Activated B cell treated with CpG ODN at 0.5 μM for 24 hours (primary cell): ENCODE measurements around the gene DNAJC5. TPM values are rescaled to one million over a fixed set of nuclear protein-coding genes. Genes with fewer than 3 reads are reported as not detected.
"Not testable (repeated sequence)": the region's sequence is repeated elsewhere in the genome, so short reads cannot be mapped to it uniquely, and the experiment has no call there.

Experiments used
- ATAC-seq: fragments of 200-7000 bp; cut with Tn5 transposase; one replicate; pipeline ENCODE4 v1.10.0; 2021; ENCODE audit warnings: low read depth, mild to moderate bottlenecking, moderate library complexity
- CTCF ChIA-PET: fragments of 350-600 bp; sonication (Branson Sonifier 250); formaldehyde crosslinking; loops from one replicate; lab custom pipeline; 2021; ENCODE audit warnings: antibody characterized with exemption; lab: Charles Lee
- POLR2A ChIA-PET: fragments of 350-600 bp; sonication (Branson Sonifier 250); formaldehyde crosslinking; loops from one replicate; lab custom pipeline; 2021; ENCODE audit warnings: antibody characterized with exemption; lab: Charles Lee
- DNase-seq: peaks from one replicate; pipeline ENCODE4 v3.0.0; 2022
- H3K27ac Mint-ChIP-seq: one replicate; pipeline ENCODE4 v1.8.0; 2020; ENCODE audit warnings: mixed read lengths
- H3K27me3 Mint-ChIP-seq: one replicate; pipeline ENCODE4 v1.8.0; 2021; ENCODE audit warnings: mixed read lengths
- H3K36me3 Mint-ChIP-seq: one replicate; pipeline ENCODE4 v1.8.0; 2021; ENCODE audit warnings: low read depth, mixed read lengths
- H3K4me1 Mint-ChIP-seq: one replicate; pipeline ENCODE4 v1.8.0; 2021; ENCODE audit warnings: mixed read lengths
- H3K4me3 Mint-ChIP-seq: one replicate; pipeline ENCODE4 v1.8.0; 2020; ENCODE audit warnings: mild to moderate bottlenecking, mixed read lengths
- H3K9me3 Mint-ChIP-seq: one replicate; pipeline ENCODE4 v1.8.0; 2020; ENCODE audit warnings: mixed read lengths
- CTCF ChIP-seq: fragments of 200-600 bp; IDR thresholded peaks from one replicate; pipeline ENCODE4 v1.8.0; 2022; ENCODE audit warnings: antibody characterized with exemption, mild to moderate bottlenecking
- intact Hi-C: fragments of 100-400 bp; cut with micrococcal nuclease; formaldehyde crosslinking; loops from one replicate; pipeline ENCODE4 v1.15.1; 2024
- total RNA-seq: library from RNA; stranded (reverse); gene quantifications from 2 replicates; pipeline ENCODE4 v1.2.3, GENCODE V29; 2022

Gene DNAJC5
- total RNA-seq, 1 donor from 2014 or later: 28.6 TPM

- CTCF ChIA-PET: interaction anchor here (0.7 to 2.3 kb wide), 7 partner anchors 9 to 749 kb away, joined by 4 to 12 read pairs (median 4); partner anchors contain the start of genes PTK6, TPD52L2 and UCKL1
- intact Hi-C loops: loop anchor here (2.0 to 5.0 kb wide), 5 partner anchors 265 to 915 kb away; partner anchors contain the start of genes ARFRP1 and ZGPAT
- H3K27me3 Mint-ChIP-seq: no peaks in the 10 kb centered on the region
- POLR2A ChIA-PET: interaction anchor here (1.8 to 3.4 kb wide), 2 partner anchors 107 to 435 kb away, joined by 7 to 13 read pairs; partner anchors contain the start of genes PTK6 and TPD52L2
- no peak overlapping the region for H3K4me3 Mint-ChIP-seq
- peak; percentile 12 for DNase-seq
- no peak overlapping the region for H3K27ac Mint-ChIP-seq
- TF ChIP-seq CTCF: no peak
- ATAC-seq: no peak
- H3K9me3 Mint-ChIP-seq: no peaks in the 10 kb centered on the region
- peaks cover 25% of the 10 kb centered on the region for H3K4me1 Mint-ChIP-seq
- H3K36me3 Mint-ChIP-seq: peaks cover 14% of the 10 kb centered on the region
Measured at GRCh38 chr20:63972312-63973159, 77.6 kb downstream of the DNAJC5 start.

GRCh38 chr20:63973160-63973479 is 78.2 kb downstream of the DNAJC5 start:
- H3K36me3 Mint-ChIP-seq: peaks cover 14% of the 10 kb centered on the region
- CTCF ChIA-PET: interaction anchor here (0.6 to 2.3 kb wide), 12 partner anchors 9 to 750 kb away, joined by 3 to 13 read pairs (median 4); partner anchors contain the start of genes OPRL1, PTK6 and TPD52L2
- intact Hi-C loops: loop anchor here (2.0 to 5.0 kb wide), 5 partner anchors 266 to 916 kb away; partner anchors contain the start of genes ARFRP1 and ZGPAT
- no peak for TF ChIP-seq CTCF
- H3K27me3 Mint-ChIP-seq: no peaks in the 10 kb centered on the region
- no peak for ATAC-seq
- H3K27ac Mint-ChIP-seq: no peak overlapping the region
- H3K4me1 Mint-ChIP-seq: peaks cover 30% of the 10 kb centered on the region
- no peaks in the 10 kb centered on the region for H3K9me3 Mint-ChIP-seq
- DNase-seq: no peak
- POLR2A ChIA-PET: interaction anchor here (0.9 to 3.4 kb wide), 5 partner anchors 108 to 477 kb away, joined by 4 to 13 read pairs (median 7); partner anchors contain the start of genes ARFRP1, PPDPF, PTK6 and TPD52L2
- H3K4me3 Mint-ChIP-seq: no peak overlapping the region

GRCh38 chr20:63973636-63974401 is 78.9 kb downstream of the DNAJC5 start:
- CTCF ChIA-PET: interaction anchor here (0.6 to 2.3 kb wide), 20 partner anchors 8 to 750 kb away, joined by 3 to 13 read pairs (median 4); partner anchors contain the start of genes OPRL1, PTK6 and TPD52L2
- peaks cover 14% of the 10 kb centered on the region for H3K36me3 Mint-ChIP-seq
- no peaks in the 10 kb centered on the region for H3K9me3 Mint-ChIP-seq
- ATAC-seq (peak; percentile 66), DNase-seq (peak; percentile 87)
- H3K4me3 Mint-ChIP-seq: peak overlapping the region; percentile 8
- H3K4me1 Mint-ChIP-seq: peaks cover 28% of the 10 kb centered on the region
- no peaks in the 10 kb centered on the region for H3K27me3 Mint-ChIP-seq
- POLR2A ChIA-PET: interaction anchor here (0.9 to 3.4 kb wide), 7 partner anchors 108 to 478 kb away, joined by 3 to 13 read pairs (median 7); partner anchors contain the start of genes ARFRP1, PPDPF, PTK6 and TPD52L2
- intact Hi-C loops: loop anchor here (1.0 to 5.0 kb wide), 10 partner anchors 110 to 917 kb away; partner anchors contain the start of genes ARFRP1 and ZGPAT
- no peak overlapping the region for H3K27ac Mint-ChIP-seq
- peak; percentile 72 for TF ChIP-seq CTCF

GRCh38 chr20:63974402-63975200 is 79.7 kb downstream of the DNAJC5 start:
- CTCF ChIA-PET: interaction anchor here (0.6 to 2.3 kb wide), 17 partner anchors 17 to 751 kb away, joined by 3 to 13 read pairs (median 4); partner anchors contain the start of genes PTK6 and TPD52L2
- H3K27me3 Mint-ChIP-seq: no peaks in the 10 kb centered on the region
- ATAC-seq (no peak), DNase-seq (peak; percentile 13)
- H3K27ac Mint-ChIP-seq: no peak overlapping the region
- POLR2A ChIA-PET: interaction anchor here (1.0 to 3.4 kb wide), 6 partner anchors 109 to 454 kb away, joined by 3 to 13 read pairs (median 8); partner anchors contain the start of genes ARFRP1, PPDPF, PTK6 and TPD52L2
- TF ChIP-seq CTCF: no peak
- H3K36me3 Mint-ChIP-seq: peaks cover 14% of the 10 kb centered on the region
- H3K4me1 Mint-ChIP-seq: peaks cover 25% of the 10 kb centered on the region
- intact Hi-C loops: loop anchor here (1.0 to 5.0 kb wide), 9 partner anchors 110 to 917 kb away; partner anchors contain the start of genes ARFRP1 and ZGPAT
- H3K4me3 Mint-ChIP-seq: no peak overlapping the region
- H3K9me3 Mint-ChIP-seq: no peaks in the 10 kb centered on the region

- H3K4me3 Mint-ChIP-seq: peak overlapping the region; percentile 5
- H3K27me3 Mint-ChIP-seq, ATAC-seq, POLR2A ChIA-PET, CTCF ChIA-PET, DNase-seq, H3K9me3 Mint-ChIP-seq, intact Hi-C loops: not testable (repeated sequence)
- H3K27ac Mint-ChIP-seq: peak overlapping the region; percentile 53
- peaks cover 15% of the 10 kb centered on the region for H3K36me3 Mint-ChIP-seq
- H3K4me1 Mint-ChIP-seq: peaks cover 38% of the 10 kb centered on the region
Measured at GRCh38 chr20:63976511-63976910, 81.6 kb downstream of the DNAJC5 start.
